TTC549 (cell line): ENCODE data around the gene ZNF850.
"Not testable (repeated sequence)": the region's sequence is repeated elsewhere in the genome, so short reads cannot be mapped to it uniquely, and the experiment has no call there.

ENCODE experiments used
- FAIRE-seq: peaks from 2 replicates; lab custom pipeline; 2012; peaks lifted over from hg19 to GRCh38; lab: Jason Lieb, UNC

Gene ZNF850

DNA sequence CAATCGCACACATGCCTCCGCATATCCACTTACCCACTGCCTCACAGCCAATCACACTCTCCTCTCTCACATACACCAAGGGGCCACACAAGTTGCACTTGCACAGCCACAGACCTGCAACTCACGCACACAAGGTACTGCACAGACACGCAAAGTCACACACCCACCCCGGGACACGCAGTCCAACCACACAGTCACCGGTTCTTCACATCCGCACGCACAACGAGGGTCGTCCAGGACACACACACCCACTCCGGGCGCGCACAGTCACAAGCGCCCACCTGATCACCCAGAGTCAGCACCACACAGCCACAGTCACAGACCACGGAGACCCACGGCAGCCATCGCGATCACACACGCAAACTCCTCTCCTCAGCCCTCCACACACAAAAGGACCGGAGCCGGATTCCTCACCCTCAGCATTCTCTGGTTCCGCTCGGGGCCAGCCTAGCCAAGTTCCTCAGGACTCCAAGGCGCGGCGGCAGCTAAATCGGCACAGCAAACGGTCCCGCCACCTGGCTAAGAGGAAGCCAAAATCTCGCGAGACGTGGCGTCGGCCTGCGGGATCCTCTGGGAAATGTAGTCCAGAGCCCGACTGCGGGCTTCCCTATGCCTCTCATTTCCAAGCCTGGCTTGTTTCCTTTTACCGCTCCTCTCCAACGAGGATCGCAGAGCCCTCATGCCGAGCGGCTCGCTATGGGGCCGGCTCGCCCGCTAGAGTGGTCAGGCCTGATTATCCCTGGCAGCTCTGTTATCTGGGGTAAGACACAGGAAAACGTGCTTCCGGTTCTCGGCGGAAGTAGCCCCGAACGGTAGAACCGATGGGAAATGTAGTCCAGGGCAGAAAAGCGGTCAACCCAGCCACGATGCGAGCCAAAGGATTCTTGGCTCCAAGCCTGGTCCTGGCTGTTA lies at the start of gene ZNF850:
TSS of gene ZNF850 (minus strand) at position 497 of the 912 bp plus-strand sequence. CDS start 10,201 bp downstream, outside the sequence.
- FAIRE-seq = no peak

GRCh38 chr19:36821758-36822157 lies 49.2 kb upstream of the ZNF850 start:
- no peak for FAIRE-seq

DNA sequence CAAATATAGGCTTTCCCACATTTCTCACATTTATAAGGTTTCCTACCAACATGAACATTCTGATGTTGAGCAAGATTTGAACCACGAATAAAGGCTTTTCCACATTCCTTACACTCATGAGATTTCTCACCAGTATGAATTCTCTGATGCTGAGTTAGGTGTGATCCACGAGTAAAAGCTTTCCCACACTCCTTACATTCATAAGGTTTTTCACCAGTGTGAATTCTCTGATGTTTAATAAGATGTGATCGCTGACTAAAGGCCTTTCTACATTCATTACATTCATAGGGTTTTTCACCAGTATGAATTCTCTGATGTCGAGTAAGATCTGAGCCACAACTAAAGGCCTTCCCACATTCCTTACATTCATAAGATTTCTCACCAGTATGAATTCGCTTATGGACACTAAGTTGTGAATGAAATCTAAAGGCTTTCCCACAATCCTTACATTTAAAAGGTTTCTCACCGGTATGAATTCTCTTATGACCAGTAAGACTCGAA lies 46.6 kb upstream of the ZNF850 start:
- FAIRE-seq = no peak

DNA sequence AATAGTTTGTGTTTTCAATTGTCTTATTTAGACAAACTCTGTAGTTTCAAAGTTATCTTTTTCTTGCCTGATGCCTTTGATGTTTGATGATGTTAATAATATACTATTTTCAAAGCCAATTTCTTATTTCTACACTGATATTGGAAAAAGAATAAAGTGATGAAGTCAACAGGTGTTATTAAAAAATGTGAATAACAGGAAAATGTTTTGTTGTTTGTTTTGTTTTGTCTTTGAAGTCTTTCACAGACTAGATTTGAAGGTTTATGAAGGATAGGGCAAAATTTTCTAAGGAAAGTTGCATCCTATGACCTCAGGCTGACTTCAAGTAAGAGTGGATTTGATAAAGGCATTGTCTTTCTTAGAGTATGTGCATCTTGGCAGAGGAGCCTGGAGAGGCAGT lies 34.4 kb upstream of the ZNF850 start:
- FAIRE-seq = no peak

GRCh38 chr19:36805364-36805763 lies 32.8 kb upstream of the ZNF850 start:
- FAIRE-seq = no peak

DNA sequence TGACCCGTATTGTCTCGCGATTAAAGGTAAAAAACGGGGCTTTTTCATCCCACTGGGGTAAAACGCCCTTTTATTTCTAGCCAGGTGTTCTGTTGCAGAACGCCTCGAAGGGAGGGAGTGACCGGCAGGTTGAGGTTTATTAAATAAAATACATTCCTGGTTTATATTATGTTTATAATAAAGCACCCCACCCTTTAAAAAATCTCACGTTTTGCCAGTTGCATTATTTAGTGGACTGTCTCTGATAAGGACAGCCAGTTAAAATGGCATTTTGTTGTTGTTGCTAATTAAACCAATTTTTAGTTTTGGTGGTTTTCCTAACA lies 25.1 kb upstream of the ZNF850 start:
- FAIRE-seq = no peak

DNA sequence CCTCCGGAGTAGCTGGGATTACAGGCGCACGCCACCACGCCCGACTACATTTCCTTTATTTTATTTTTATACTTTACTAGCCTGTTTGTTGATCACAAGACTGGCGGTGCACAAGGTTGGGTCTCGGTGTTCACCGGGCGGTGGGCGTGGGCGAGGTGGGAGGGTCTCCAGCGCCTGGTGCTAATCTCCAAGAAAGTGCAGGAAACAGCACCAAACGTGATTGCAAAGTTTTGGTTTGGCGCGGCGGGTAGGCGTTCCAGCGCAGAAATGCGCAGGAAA lies 24.0 kb upstream of the ZNF850 start:
- no peak for FAIRE-seq

GRCh38 chr19:36791420-36792141 lies 19.0 kb upstream of the ZNF850 start:
- FAIRE-seq = not testable (repeated sequence)

GRCh38 chr19:36775768-36776167 lies 3.2 kb upstream of the ZNF850 start:
- no peak for FAIRE-seq

DNA sequence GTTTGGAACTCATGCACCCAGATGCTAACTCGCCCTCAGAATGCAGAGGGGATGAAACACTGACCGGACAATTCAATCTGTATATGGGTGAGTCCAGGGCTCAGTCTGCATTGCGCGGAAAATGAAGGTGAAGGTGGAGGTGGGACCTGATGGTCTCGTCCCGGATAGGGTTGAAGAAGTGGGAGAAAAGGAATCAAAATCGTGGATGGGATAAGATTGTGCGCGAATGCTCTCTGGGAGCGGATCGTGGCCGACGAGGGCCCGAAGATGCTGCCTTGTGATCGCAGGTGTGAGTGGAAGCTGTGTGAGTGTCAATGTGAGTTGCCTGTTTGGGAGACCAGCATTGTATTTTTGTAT lies 594 bp upstream of the ZNF850 start:
- no peak for FAIRE-seq

DNA sequence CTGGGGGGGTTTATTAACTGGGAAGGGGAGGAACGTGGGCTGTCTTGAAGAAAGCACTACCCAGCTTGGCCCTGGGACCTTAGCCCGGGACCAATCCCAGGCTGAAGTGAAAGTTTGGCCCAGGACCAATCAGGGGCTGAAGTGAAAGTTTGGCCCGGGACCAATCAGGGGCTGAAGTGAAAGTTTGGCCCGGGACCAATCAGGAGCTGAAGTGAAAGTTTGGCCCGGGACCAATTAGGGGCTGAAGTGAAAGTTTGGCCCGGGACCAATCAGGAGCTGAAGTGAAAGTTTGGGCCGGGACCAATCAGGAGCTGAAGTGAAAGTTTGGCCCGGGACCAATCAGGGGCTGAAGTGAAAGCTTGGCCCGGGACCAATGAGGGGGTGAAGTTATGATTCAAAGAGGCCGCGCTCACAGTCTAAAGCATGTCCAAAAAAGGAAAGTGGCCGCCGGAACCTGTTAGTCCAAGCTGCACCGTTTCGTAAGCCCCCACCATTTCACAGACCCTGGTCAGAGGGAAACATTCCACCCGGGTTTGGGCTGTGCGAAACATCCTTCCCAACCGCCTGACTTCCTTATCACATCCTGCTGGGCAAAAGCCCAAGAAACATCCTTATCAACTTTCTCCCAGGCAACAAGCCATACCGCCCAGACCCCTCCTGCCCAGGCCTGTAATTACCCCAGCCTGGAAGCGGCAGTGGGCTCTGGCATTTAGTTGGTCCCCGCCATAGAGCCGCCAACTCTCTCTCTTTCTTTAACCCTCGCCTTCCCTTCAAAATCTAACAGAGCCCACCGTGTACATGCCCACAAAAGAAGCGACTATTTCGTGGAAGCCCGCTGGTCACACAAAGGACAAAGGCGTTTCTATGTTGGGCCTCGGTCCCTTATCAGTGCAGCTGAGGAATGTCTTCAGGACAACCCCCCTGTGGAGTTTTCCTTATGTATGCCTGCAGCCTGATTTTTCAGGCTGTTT lies 1.1 kb downstream of the ZNF850 start:
- no peak for FAIRE-seq

DNA sequence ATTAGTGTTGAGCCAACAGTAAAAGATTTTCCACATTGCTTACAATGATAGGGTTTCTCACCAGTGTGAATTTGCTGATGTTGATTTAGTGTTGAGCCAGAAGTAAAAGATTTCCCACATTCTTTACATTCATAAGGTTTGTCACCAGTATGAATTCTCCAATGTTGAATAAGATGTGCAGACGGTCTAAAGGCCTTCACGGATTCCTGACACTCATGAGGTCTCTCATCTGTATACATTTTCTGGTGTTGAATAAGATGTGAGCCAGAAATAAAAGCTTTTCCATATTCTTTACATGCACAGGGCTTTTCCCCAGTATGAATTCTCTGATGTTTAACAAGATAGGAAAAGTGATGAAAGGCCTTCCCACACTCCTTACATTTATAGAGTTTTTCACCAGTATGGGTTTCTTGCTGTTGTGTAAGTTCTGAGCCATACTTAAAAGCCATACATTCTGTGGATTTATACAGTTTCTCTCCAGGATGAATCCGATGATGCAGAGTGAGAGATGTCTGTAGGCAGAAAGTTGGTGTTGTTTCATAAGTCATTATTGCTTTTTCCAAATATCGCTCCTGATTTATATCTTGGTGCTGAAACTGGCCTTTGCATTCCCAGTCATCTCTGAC lies 22.4 kb downstream of the ZNF850 start:
- FAIRE-seq = no peak

- FAIRE-seq = not testable (repeated sequence)
Measured at GRCh38 chr19:36749613-36750012, 23.0 kb downstream of the ZNF850 start.

DNA sequence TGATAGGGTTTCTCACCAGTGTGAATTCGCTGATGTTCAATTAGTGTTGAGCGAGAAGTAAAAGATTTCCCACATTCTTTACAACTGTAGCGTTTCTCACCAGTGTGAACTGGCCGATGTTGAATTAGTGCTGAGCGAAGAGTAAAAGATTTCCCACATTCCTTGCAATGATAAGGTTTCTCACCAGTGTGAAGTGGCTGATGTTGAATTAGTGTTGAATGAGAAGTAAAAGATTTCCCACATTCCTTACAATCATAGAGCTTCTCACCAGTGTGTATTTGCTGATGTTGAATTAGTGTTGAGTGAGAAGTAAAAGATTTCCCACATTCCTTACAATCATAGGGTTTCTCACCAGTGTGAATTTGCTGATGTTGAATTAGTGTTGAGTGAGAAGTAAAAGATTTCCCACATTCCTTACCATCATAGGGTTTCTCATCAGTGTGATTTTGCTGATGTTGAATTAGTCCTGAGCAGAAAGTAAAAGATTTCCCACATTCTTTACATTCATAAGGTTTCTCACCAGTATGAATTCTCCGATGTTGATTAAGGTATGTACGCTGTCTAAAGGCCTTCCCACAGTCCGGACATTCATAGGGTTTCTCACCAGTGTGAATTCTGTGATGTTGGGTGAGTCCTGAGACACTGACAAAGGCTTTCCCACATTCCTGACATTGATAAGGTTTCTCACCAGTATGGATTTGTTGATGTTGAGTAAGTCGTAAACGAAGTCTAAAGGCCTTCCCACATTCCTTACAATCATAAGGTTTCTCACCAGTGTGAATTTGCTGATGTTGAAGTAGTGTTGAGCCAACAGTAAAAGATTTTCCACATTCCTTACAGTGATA lies 24.0 kb downstream of the ZNF850 start:
- FAIRE-seq = no peak

DNA sequence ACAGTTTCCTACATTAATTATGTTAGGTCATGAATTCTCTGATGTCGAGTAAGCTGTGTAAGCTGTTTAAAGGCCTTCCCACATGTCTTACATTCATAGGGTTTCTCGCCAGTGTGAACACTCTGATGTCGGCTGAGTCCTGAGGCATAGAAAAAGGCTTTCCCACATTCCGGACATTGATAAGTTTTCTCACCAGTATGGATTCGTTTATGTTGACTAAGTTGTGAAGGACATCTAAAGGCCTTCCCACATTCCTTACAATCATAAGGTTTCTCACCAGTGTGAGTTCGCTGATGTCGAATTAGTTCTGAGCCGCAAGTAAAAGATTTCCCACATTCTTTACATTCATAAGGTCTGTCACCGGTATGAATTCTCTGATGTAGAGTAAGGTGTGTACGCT lies 24.9 kb downstream of the ZNF850 start:
- no peak for FAIRE-seq

- no peak for FAIRE-seq
Measured at GRCh38 chr19:36745870-36746269, 26.7 kb downstream of the ZNF850 start.

DNA sequence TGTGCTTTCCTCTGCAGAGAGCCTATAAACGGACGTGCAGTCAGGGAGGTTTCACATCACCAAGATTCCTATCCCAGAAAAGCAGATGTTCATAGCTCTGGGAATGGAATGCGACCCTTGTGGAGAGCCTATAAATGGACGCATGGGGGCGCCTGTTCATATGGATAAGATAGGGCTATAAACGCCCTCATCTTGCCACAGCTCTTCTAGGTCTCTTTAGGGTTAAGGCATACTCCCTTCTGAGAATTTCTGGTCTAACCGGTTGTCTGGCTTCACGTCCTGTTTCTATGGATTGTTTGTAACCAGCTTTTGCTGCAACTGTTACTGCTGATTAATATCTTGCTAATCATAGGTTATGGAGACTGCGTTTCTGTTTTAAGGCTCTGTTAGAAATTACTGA lies 36.4 kb downstream of the ZNF850 start:
- not testable (repeated sequence) for FAIRE-seq

GRCh38 chr19:36719687-36720556 lies 52.7 kb downstream of the ZNF850 start:
- FAIRE-seq = no peak

GRCh38 chr19:36709423-36709822 lies 63.2 kb downstream of the ZNF850 start:
- no peak for FAIRE-seq

DNA sequence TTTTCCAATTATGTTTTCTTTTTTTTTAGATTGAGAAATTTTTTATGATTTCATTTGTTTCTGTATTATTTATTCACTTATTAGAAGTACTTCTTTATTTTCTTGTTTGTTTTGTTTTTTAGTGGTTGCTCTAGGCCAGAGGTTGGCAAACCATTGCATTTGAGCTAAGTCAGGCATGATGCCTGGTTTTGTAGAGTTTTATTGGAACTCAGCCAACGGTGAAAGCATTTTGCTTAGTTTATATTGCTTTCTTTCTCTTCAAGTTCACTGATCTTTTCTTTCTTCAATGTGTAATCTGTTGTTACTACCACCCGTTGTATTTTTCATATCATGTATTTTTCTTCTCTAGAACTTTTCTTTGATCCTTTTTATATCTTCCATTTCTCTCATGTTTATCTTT lies 65.5 kb downstream of the ZNF850 start:
- FAIRE-seq = no peak
